ENCODE data around the gene OTOG.

OTOG gene

DNA sequence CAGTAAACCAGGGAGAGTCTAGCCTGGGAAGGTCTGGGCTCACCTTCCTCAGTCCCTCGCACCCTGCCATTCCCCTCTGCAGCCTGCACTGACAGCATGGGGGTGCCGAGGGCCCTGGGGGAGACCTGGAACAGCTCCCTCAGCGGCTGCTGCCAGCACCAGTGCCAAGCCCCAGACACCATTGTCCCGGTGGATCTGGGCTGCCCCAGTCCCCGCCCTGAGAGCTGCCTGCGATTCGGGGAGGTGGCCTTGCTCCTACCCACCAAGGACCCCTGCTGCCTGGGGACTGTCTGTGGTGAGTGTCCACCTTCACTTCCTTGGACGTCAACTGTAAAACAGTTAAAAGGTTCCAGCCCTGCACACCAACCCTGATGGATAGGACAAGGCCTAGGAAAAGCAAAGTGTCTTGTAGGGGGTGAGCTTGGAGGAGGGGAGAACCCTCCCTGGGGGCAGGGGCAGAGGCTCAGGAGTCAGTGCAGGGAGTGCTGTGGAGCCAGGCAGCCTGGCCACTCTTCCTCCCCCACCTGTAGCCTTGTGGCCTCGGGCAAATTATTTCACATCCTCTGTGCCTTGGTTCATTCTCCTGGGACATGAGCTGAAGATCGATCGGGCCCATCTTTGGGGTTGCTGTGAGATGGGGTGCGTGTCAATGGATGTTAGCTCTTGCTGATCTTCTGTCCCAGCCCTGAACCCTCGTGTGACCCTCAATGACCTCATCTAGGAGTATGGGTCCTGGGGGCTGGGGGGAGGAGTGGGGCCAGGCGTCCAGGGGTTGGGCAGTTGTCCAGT is 87.1 kb downstream of the OTOG start:
- DNase-seq (ENCODE audit: low read depth): no peak

DNA sequence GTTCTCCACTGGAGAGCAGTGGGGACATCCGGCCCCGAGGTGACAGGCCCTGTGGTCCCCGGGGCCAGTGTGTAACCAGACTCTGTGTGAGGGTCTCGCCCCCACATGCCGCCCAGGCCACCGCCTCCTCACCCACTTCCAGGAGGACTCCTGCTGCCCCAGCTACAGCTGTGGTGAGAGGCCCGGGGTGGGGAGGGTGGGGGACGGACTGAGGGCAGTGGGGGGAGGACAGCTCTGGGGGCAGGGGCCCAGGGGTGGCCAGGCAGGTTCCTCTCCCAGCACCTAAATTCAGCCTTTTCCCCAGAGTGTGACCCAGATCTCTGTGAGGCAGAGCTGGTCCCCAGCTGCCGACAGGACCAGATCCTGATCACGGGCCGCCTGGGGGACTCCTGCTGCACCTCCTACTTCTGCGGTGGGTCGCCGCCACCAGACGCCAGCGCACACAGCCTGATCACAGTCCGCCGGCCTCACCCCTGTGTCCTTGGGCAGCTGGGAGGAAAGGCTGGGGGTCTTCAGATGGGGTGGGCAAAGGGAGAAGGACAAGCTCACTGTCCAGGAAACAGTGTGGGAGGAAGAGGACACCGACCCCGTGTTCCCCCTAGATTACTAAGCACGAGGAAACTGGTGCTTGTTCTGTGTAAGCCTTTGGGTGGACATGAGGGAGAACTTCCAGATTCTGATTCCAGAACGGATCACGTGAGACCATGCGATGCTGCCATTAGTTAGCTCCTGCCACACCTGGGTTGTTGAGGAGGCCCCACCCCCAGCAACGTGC is 87.9 kb downstream of the OTOG start:
- DNase-seq (ENCODE audit: low read depth): no peak

DNA sequence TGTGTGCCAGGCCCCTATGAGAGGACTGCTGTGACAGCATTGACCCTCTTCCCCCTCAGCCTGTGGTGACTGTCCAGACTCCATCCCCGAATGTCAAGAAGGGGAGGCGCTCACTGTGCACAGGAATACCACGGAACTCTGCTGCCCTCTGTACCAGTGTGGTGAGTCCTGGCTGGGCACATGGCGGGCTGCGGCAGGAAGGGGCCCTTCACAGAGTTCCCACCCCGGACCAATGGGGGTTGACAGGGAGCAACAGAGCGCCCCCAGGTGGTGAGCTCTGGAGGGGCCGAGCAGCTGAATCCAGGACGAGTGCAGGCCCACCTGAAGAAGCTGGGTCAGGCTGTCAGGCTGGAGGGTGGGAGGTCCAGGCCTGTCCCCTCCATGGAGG is 88.5 kb downstream of the OTOG start:
- no peak for DNase-seq (ENCODE audit: low read depth)

DNA sequence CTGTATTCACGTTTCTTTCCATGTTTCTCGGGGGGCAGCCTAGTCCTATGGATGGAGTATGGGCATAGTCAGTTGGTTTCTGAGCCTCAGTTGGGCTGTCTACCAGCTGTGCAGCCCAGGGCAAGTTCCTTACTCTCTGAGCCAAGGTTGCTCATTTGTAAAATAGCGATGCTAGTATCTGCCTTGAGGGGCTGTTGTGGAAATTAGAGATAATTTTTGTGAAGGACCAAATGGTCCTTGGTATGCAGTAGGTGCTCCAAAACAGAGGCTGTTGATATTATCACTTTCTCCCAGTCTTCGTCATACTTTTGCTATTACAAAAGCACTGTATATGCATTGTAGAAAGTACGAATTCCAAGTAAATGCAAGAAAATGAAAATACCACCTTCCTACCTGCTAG is 89.7 kb downstream of the OTOG start:
- DNase-seq (ENCODE audit: low read depth): no peak

- no peak for DNase-seq (ENCODE audit: low read depth)
Observed at GRCh38 chr11:17637901-17638300, 90.8 kb downstream of the OTOG start.

GRCh38 chr11:17638311-17638710 is 91.3 kb downstream of the OTOG start:
- no peak for DNase-seq (ENCODE audit: low read depth)

DNA sequence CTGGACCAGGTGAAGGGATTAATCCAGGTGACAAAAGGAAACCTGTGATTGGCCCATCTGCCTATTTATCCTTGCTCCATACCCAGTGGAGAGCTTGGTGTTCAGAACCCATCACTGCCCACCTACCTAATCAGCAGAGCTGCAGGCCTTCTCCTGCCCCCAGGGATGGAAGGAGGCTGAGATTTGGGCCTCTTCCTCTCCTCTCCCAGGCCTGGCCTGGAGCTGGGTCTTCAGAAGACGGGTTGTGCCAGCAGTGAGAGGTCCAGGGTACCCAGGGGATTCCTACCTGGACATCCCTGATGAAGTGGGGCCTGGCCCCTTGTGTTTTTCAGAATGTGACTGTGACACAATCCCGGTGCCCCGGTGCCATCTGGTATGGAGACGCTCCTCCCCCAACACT is 92.0 kb downstream of the OTOG start:
- no peak for DNase-seq (ENCODE audit: low read depth)

DNA sequence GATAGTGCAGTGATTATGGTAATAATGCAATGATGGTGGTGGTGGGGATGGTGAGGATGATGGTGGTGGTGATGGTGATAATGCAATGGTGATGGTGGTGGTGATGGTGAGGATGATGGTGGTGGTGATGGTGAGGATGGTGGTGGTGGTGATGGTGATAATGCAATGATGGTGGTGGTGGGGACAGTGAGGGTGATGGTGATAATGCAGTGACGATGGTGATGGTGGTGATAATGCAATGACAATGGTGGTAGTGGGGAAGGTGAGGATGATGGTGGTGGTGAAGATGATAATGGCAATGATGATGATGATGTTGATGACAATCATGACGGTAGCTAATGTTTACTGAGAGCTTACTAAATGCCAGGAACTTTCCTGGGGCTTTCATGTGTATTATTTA is 92.7 kb downstream of the OTOG start:
- no peak for DNase-seq (ENCODE audit: low read depth)

DNA sequence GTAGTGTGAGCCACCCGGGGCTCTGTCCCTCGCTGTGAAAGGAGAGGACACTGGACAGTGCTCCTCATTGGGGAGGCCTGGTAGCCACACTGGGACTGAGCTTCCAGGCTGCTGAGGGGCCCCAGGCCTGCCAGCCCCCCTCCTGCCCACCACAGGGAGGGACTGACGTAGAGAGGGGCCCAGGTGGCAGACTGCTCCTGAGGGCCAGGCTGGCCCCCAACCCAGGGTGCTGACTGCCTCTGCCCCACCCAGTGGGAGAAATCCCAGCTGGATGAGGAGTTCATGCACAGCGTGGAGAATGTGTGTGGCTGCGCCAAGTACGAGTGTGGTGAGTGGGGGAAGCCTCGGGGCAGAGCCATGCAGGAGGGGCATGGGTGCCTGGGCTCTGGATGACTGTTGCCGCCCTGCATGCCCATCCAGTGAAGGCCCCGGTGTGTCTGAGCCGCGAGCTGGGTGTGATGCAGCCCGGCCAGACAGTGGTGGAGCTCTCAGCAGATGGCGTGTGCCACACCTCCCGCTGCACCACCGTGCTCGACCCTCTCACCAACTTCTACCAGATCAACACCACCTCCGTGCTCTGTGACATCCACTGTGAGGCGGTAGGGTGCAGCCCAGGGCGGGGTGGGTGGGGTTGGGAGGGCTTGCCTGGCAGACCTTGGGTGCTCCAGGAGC is 93.6 kb downstream of the OTOG start:
- no peak for DNase-seq (ENCODE audit: low read depth)

GRCh38 chr11:17641792-17642350 is 94.8 kb downstream of the OTOG start:
- DNase-seq (ENCODE audit: low read depth): no peak

DNA sequence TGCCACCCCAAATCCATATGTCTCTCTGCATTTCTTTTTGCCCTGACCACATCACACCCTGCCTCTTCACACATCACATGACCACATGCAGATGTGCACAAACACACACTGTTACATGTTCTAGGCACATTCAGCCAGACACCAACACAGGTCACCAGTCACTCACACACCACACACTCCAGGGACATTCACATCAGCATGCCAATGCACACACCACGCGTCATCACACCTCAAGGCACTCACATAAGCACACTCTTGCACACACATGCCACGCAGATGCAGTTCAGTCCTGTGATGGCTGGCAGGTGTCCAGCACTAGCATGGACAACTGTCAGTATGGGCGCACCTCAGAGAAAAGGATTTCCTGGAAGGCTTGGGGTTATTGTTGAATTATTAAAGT is 95.3 kb downstream of the OTOG start:
- no peak for DNase-seq (ENCODE audit: low read depth)

GRCh38 chr11:17642980-17643379 is 95.9 kb downstream of the OTOG start:
- DNase-seq (ENCODE audit: low read depth): no peak

DNA sequence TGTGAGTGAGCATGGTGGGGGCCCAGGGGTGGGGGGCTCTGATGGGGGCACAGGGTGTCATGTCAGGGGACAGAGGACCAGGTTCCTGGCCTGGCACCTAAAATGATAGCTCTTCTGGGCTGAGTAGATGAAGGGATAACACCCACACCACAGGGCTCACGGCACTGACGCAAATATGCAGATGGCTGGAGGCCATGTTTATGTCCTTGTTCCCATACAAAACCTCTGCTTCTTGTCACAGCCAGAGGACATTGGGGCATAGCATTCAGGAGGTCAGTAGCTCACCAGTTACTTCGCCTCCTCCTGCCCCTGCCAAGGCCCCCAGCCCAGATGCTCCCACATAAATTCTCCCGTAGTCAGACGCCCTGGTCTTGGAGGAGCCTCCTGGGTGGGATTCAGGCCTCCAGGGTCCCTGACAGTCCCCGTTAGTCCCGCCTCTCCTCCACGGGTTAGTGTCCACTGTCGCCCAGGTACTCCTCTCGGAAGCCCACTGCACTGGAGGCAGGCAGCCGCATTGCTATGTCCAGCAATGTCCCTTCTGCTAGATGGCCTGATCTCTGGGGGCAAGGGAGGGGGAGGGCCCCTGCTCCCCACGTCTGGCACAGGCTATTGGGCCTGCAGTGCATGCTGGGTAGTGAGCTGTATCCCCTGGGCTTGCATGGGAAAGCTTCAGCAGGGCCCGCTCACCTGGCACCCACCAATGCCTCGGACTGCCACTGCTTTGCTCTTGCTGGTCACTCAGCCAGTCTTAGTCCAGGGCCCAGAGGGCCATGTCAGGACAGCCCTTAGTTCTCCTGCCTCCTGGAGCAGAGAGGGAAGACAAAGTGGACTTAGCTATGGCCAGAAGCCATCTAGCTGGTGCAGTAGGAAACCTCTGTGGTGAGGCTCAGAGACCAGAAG is 96.7 kb downstream of the OTOG start:
- no peak for DNase-seq (ENCODE audit: low read depth)

DNA sequence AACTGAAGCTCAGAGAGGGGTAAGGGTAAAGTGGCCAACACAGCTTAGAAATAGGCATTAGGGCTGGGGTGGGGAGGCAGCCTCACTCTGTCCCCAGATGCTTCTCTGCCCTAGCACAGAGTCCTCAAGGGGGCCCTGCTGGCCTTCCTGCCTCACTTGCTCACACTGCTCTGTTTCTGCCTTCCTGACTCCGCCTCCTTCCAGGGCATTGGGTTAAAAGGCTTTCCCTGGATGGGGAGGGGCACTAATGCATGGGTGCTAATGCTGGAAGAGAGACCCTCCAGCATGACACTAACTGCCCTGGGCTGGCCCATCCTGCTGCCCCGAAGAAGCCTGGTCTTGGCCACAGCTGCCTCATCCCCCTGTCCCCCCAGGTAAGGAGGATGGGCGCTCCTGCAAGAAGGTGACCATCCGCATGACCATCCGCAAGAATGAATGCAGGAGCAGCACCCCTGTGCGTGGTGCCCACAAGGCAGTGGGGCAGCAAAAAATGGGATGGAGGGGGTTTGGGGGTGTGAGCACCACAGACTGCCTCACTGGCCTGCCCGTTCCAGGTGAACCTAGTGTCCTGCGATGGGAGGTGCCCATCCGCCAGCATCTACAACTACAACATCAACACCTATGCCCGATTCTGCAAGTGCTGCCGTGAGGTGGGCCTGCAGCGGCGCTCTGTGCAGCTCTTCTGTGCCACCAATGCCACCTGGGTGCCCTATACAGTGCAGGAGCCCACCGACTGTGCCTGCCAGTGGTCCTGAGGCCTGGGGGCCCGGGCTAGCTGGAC is 98.3 kb downstream of the OTOG start:
- DNase-seq (ENCODE audit: low read depth): no peak

DNA sequence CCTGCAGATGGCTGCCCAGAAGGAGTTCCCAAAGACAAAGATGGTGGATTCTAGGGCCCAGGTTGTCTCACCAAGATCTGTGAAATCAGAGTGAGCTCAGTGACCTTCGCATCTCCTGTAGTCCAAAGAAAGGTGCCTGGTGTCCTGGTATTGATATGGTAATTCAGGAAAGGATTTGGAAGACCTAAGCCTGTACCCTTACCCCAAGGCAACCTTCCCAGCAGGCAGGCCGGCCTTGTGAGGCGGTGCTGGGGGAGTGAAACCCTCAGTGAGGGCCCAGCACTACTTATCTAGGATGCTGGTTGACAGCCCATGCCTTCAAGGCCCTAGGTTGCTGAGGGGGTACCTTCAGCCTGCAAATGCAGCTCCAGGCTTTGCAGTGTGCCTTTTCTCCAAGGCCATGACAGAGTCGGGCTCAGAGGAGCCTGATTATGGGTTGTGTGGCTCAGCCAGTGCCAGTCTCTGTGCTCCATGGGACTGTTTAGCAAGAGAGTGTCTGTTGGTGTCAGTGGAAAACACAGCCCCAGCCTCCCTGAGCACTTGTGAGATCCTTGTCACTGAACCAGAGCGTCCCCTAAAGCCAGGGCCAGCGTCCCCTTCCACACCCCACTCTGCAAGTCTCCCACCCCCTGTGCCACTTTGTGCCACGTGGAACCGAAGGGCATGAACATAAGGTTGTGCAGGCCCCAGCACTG is 99.5 kb downstream of the OTOG start:
- no peak for DNase-seq (ENCODE audit: low read depth)

DNA sequence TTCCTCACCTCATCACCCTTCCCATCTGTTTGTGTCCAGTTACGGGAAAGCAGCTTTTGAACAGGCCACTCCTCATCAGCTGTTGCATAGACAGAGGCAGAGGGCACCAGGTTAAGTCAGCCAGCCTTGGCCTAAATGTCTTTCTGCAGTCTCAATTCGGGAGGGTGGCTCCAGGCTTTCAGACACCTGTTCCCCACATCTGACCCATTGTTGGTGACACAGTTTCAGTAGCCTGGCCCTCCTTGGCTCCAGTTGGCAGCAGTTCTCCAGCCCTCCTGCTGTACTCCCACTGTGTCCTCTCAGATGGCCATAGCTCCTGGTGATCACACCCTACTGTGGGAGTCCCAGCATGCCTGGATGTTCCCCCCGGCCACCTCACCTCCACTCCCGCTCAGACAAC is 101.5 kb downstream of the OTOG start:
- DNase-seq (ENCODE audit: low read depth): no peak

- DNase-seq (ENCODE audit: low read depth): no peak
Observed at GRCh38 chr11:17649261-17649660, 102.2 kb downstream of the OTOG start.

DNA sequence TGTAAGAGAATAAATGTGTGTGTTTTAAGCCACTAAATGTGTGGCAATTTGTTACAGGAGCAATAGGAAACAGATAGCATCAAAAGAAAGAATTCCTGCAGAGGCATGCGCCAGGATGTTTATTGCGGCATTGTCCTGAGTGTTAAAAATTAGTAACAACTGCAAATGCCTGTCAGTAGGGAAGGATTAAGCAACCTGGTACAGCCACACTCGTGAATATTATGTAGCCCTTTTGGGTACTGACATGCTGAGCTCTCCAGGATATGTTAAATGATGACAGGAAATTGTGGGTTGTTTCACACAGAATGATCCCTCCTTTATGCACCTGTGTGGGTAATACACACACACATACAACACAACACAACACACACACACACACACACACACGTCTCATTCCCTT is 102.6 kb downstream of the OTOG start:
- no peak for DNase-seq (ENCODE audit: low read depth)

DNA sequence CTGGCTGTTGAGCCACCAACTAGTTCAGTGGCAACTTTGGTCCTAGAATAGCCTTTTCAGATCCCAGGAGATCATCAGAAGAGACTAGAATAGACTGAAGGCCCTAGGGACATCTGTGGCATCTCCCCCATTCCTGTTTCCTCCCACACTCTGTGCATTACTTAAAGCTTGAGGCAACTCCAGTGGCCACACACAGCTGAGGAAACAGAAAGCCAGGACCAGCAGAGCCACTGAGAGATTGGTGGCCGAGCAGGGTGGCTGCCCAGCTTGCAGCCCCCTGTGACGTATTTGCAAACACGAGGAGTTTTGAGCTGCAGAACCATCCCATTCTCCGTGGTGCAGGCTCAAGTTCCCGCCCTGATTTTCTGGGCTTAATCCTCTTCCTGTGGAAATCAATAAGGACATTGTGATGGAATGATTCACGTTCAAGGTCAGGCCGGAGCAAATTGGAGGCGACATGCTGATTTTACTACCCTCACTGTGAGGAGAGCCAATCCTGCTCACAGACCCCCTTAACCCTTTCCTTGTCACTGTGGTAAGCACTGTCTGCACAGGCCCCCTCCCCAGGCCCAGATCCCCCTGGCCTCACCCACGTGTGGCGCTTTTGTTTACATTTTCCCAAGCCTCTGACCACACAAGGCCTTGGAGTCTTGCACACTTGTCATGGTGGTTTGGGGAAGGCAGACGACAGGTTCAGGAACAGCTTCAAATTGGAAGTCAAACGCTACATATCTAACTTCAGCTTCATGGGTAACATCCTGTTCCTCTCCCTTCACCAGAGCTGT is 103.3 kb downstream of the OTOG start:
- DNase-seq (ENCODE audit: low read depth): no peak

GRCh38 chr11:17651061-17651460 is 104.0 kb downstream of the OTOG start:
- no peak for DNase-seq (ENCODE audit: low read depth)
